RWPE2 (cell line): Measurements from ENCODE around the gene CTRB1.
"Not testable (repeated sequence)": the region's sequence is repeated elsewhere in the genome, so short reads cannot be mapped to it uniquely, and the experiment has no call there.

Experiments
- ATAC-seq: fragments of 200-7000 bp; cut with Tn5 transposase; 3 replicates; pipeline ENCODE4 v1.9.1; 2021; ENCODE audit warnings: low read depth
- DNase-seq: peaks from one replicate; pipeline ENCODE4 v3.0.0-alpha.2; 2020; ENCODE audit warnings: low spot score
- H3K27ac ChIP-seq: fragments of 450-650 bp; 2 replicates; pipeline ENCODE4 v1.5.1; 2017; ENCODE audit warnings: mild to moderate bottlenecking; ENCODE audit not compliant: poor library complexity, severe bottlenecking
- H3K27me3 ChIP-seq: fragments of 250-450 bp; sonication (Bioruptor Pico); 2 replicates; pipeline ENCODE4 v1.5.1; 2021; ENCODE audit warnings: mild to moderate bottlenecking, moderate library complexity; ENCODE audit not compliant: insufficient read depth, poor library complexity, severe bottlenecking
- H3K36me3 ChIP-seq: fragments of 250-450 bp; sonication (Bioruptor Pico); 2 replicates; pipeline ENCODE4 v1.5.1; 2020; ENCODE audit warnings: low read depth, mild to moderate bottlenecking, moderate library complexity
- H3K4me1 ChIP-seq: fragments of 250-450 bp; sonication (Bioruptor Pico); 2 replicates; pipeline ENCODE4 v1.5.1; 2021; ENCODE audit warnings: mild to moderate bottlenecking, moderate library complexity; ENCODE audit not compliant: insufficient read depth, poor library complexity, severe bottlenecking
- H3K4me3 ChIP-seq: fragments of 250-450 bp; sonication (Bioruptor Pico); 2 replicates; pipeline ENCODE4 v1.5.1; 2021; ENCODE audit warnings: mild to moderate bottlenecking, moderate library complexity; ENCODE audit not compliant: severe bottlenecking
- H3K9me3 ChIP-seq: fragments of 250-450 bp; sonication (Bioruptor Pico); 2 replicates; pipeline ENCODE4 v1.5.1; 2021; ENCODE audit warnings: mild to moderate bottlenecking, moderate library complexity; ENCODE audit not compliant: severe bottlenecking
- TF ChIP-seq, protein P1 (sequence below): fragments of 450-650 bp; IDR thresholded peaks from one replicate; pipeline ENCODE4 v1.5.1; 2017; ENCODE audit warnings: mild to moderate bottlenecking, moderate library complexity; ENCODE audit not compliant: poor library complexity, severe bottlenecking

The CTRB1 gene

DNA sequence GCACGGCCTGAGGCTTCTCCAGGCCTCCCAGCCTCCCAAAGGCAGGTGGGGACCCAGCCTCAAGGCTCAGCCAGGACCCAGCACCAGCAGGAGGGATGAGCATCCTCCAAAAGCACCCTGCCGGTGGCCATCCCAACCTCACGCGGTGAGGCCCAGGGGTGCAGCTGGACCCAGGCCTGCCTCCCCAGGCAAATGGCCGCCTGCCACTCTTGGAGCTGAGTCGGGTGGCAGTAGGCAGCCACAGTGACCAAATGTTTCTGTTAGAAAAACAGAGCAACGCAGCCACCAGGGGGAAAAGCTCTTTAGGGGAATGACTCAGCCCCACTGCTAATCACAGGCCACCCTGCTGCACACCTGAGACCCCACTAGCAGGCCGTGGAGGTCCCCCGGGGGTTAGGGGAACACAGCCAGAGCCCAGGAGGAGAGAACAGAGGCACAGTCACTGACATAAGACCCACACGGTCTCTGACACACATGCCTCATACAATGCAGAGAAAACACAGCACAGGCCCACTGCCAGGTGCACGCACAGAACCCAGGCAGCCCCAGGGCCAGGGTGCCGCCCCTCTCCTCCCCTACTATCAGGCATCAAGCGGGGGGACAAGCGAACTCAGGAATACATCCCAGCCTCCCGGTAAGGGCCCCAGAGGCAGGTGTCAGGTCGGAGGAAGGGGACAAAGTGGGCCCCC, 20.2 kb downstream of the CTRB1 start:
- Histone ChIP-seq H3K36me3 (peaks cover 69% of the 10 kb centered on the region), H3K27me3 (no peaks in the 10 kb centered on the region), H3K9me3 (no peaks in the 10 kb centered on the region), H3K4me1 (peaks cover 20% of the 10 kb centered on the region), H3K4me3 (no peak overlapping the region), H3K27ac (peak overlapping the region; percentile 34)
- no peak for ATAC-seq
- TF ChIP-seq, protein P1, sequence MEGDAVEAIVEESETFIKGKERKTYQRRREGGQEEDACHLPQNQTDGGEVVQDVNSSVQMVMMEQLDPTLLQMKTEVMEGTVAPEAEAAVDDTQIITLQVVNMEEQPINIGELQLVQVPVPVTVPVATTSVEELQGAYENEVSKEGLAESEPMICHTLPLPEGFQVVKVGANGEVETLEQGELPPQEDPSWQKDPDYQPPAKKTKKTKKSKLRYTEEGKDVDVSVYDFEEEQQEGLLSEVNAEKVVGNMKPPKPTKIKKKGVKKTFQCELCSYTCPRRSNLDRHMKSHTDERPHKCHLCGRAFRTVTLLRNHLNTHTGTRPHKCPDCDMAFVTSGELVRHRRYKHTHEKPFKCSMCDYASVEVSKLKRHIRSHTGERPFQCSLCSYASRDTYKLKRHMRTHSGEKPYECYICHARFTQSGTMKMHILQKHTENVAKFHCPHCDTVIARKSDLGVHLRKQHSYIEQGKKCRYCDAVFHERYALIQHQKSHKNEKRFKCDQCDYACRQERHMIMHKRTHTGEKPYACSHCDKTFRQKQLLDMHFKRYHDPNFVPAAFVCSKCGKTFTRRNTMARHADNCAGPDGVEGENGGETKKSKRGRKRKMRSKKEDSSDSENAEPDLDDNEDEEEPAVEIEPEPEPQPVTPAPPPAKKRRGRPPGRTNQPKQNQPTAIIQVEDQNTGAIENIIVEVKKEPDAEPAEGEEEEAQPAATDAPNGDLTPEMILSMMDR = peak; percentile 8
- no peak for DNase-seq

DNA sequence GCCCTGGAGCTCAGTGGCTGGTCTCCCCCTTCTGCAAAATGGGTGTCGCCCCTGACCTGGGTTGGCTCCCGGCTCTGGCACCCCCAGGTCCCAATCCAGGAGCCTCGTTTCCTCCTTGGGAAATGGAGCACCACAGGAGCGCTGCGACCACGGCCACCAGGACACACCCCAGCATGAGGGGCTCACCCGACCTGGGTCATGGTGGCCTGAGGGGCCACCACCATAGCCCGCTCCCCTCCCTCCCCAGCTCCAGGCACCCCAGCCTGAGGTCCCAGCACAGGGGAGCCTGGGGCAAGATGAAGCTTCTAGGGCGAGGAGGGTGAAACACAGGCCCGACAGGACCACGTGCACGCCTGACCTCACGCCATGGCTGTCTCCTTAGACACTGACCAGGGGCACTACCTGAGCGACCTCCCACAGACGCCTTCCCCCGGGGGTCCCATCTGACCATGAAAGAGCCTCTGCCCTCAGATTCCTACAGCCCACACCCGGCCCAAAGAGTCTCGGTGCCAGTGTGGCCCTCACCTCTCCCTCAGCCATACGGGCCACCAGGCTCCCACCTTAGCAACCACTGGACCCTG, 20.8 kb downstream of the CTRB1 start:
- ATAC-seq = no peak
- no peak overlapping the region for H3K4me3 ChIP-seq
- peaks cover 20% of the 10 kb centered on the region for H3K4me1 ChIP-seq
- H3K9me3 ChIP-seq = no peaks in the 10 kb centered on the region
- peaks cover 66% of the 10 kb centered on the region for H3K36me3 ChIP-seq
- no peak for DNase-seq
- TF ChIP-seq, protein P1 = no peak
- H3K27ac ChIP-seq = peak overlapping the region; percentile 34
- H3K27me3 ChIP-seq = no peaks in the 10 kb centered on the region

DNA sequence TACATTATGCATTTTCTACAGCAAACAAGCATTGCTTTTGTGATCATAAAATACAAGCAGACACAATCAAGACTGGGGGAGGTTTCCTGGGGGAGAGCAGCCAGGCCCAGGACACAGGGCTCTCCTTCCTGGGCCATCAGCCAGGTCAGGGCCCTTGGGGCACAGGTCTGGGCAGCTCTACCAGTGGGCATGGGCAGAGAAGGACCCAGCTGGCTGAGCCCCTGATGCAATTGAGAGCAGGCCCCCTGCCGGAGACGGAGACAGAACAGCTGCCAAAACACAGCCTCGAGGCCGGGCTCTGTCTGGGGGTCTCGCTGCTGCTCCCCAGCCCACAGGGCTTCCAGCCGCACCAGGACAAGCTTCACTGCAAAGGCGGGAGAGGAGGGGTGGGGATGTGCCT, 21.8 kb downstream of the CTRB1 start:
- Histone ChIP-seq H3K4me1 (peaks cover 26% of the 10 kb centered on the region), H3K27ac (peak overlapping the region; percentile 2), H3K36me3 (peaks cover 61% of the 10 kb centered on the region)
- not testable (repeated sequence) for H3K27me3 ChIP-seq, H3K9me3 ChIP-seq, H3K4me3 ChIP-seq, DNase-seq, ATAC-seq

DNA sequence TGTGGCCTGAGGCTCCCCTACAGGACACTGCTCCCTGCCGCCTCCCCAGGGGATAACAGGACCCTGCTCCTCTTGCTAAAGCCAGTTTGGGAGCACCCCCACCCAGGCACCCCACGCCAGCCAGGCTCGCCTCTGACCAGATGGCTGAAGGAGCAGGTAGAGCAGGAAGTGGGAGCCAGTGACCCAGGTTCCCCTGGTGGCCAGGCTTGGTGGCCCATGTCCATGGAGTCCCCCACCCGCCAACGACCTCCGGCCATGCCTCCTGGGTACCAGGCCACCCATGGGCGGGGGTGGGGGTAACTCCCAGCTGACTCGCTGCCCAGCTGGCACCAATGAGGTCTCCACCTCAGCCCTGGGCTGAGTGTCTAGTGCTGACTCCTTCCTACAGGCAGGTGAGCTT, 22.6 kb downstream of the CTRB1 start:
- H3K4me1 ChIP-seq = peaks cover 32% of the 10 kb centered on the region
- ATAC-seq (no peak), DNase-seq (no peak)
- H3K27ac ChIP-seq = no peak overlapping the region
- TF ChIP-seq, protein P1 = no peak
- H3K9me3 ChIP-seq = no peaks in the 10 kb centered on the region
- H3K36me3 ChIP-seq = peaks cover 55% of the 10 kb centered on the region
- H3K27me3 ChIP-seq = no peaks in the 10 kb centered on the region
- no peak overlapping the region for H3K4me3 ChIP-seq

DNA sequence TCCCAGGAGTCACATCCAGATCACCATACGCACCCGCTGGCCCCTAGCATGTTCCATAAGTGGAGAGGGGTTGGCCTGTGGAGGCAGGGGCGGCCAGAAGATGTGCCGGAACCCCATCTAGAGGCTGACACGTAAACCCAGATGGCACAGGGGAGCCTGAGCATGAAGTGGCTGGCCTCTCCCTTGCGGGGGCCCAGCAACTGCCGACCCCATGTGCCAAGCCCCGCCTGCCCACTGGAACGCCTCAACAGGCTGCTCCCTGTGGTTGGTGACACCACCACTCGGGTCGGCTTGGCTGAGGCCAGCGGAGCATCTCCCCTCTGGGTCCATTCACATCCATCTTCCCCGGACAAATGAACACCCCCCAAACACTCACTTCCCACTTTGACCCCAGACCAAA, 23.2 kb downstream of the CTRB1 start:
- no peaks in the 10 kb centered on the region for H3K27me3 ChIP-seq
- H3K27ac ChIP-seq = no peak overlapping the region
- ATAC-seq (no peak), DNase-seq (no peak)
- TF ChIP-seq, protein P1 = no peak
- no peak overlapping the region for H3K4me3 ChIP-seq
- H3K9me3 ChIP-seq = no peaks in the 10 kb centered on the region
- peaks cover 37% of the 10 kb centered on the region for H3K4me1 ChIP-seq
- H3K36me3 ChIP-seq = peaks cover 51% of the 10 kb centered on the region

DNA sequence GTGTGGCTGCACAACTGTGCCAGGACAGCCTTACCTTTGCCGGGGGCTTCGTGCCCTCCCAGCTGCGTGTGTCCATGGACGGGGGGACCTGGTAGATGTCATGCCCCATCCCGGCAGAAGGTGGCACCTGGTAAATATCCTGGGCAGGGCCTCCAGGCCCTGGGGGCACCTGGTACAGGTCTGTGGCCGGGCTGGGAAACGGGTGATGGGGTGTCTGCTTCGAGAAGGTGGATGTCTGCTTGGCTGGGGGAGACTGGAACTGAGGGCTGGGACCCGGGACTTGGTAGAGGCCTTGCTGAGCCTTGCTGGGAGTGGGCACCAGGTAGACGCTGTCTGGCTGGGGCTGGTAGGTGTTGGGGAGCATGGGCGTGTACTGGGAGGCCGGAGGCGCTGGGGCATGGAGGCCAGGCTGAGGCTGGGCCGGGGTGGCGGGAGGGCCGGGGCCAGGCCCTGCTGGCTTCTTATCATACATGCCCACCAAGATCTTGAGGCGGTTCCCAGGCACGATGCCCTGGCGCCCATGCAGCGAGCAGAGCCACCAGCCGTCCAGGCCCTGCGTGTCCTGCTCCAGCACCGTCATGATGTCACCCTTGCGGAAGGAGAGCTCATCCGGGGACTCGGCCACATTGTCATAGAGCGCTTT, 23.8 kb downstream of the CTRB1 start:
- H3K36me3 ChIP-seq = peaks cover 45% of the 10 kb centered on the region
- not testable (repeated sequence) for H3K27me3 ChIP-seq, ATAC-seq, H3K4me3 ChIP-seq, H3K9me3 ChIP-seq, H3K27ac ChIP-seq, DNase-seq
- H3K4me1 ChIP-seq = peaks cover 40% of the 10 kb centered on the region
